Keratinocyte (primary cell): ENCODE measurements around the gene CALR3. TPM values are rescaled to one million over a fixed set of nuclear protein-coding genes. Genes with fewer than 3 reads are reported as not detected.
"Not testable (repeated sequence)": the region's sequence is repeated elsewhere in the genome, so short reads cannot be mapped to it uniquely, and the experiment has no call there.

Experiments used
- DNase-seq: peaks from one replicate; pipeline ENCODE4 v3.0.0-alpha.2; 2011; ENCODE audit warnings: low read depth, missing footprints, low spot score
- FAIRE-seq: peaks from 2 replicates; lab custom pipeline; 2011; peaks lifted over from hg19 to GRCh38; lab: Jason Lieb, UNC
- H2AFZ ChIP-seq: 2 replicates; pipeline ENCODE4 v1.6.0; 2012; ENCODE audit warnings: low read length, control low read depth, inconsistent platforms; ENCODE audit not compliant: control insufficient read depth
- H3K27ac ChIP-seq: 2 replicates; pipeline ENCODE4 v1.5.1; 2011; ENCODE audit warnings: low read length; ENCODE audit not compliant: control insufficient read depth, insufficient read depth
- H3K27me3 ChIP-seq: 3 replicates; pipeline ENCODE4 v1.6.0; 2011; ENCODE audit warnings: low read length; ENCODE audit not compliant: control insufficient read depth, insufficient read depth; ENCODE audit errors: extremely low read depth
- H3K36me3 ChIP-seq, 2 experiments: 2 replicates in 1 of 2; 3 replicates in 1 of 2; pipeline ENCODE4 v1.5.1; 2011; ENCODE audit warnings: low read length in 2 of 2, mild to moderate bottlenecking in 1 of 2; ENCODE audit not compliant: control insufficient read depth in 2 of 2, insufficient read depth in 2 of 2; ENCODE audit errors: extremely low read depth in 1 of 2
- H3K4me1 ChIP-seq: 3 replicates; pipeline ENCODE4 v1.5.1; 2011; ENCODE audit warnings: low read length; ENCODE audit not compliant: control insufficient read depth, insufficient read depth; ENCODE audit errors: extremely low read depth
- H3K4me2 ChIP-seq: 3 replicates; pipeline ENCODE4 v1.6.0; 2011; ENCODE audit warnings: low read depth, low read length; ENCODE audit not compliant: control insufficient read depth, insufficient read depth; ENCODE audit errors: extremely low read depth
- H3K4me3 ChIP-seq, 3 experiments: fragments of 200-600 bp in 1 of 3; sonication (generic) in 1 of 3; 2 replicates in 2 of 3; 3 replicates in 1 of 3; pipeline ENCODE4 v1.5.1; 2011 to 2016; ENCODE audit warnings: low read length in 3 of 3, mild to moderate bottlenecking in 3 of 3, control low read depth in 2 of 3, inconsistent platforms in 1 of 3, low read depth in 1 of 3, mixed read lengths in 1 of 3, mixed run types in 1 of 3, moderate library complexity in 1 of 3; ENCODE audit not compliant: control insufficient read depth in 2 of 3, insufficient read depth in 2 of 3; ENCODE audit errors: extremely low read depth in 1 of 3
- H3K79me2 ChIP-seq: 2 replicates; pipeline ENCODE4 v1.6.0; 2012; ENCODE audit warnings: low read length; ENCODE audit not compliant: control insufficient read depth, insufficient read depth
- H3K9ac ChIP-seq: 3 replicates; pipeline ENCODE4 v1.6.0; 2011; ENCODE audit warnings: low read length; ENCODE audit not compliant: control insufficient read depth, insufficient read depth; ENCODE audit errors: extremely low read depth
- H3K9me1 ChIP-seq: 3 replicates; pipeline ENCODE4 v1.6.0; 2011; ENCODE audit warnings: low read length; ENCODE audit not compliant: control insufficient read depth, insufficient read depth; ENCODE audit errors: extremely low read depth
- H3K9me3 ChIP-seq: 2 replicates; pipeline ENCODE4 v1.5.1; 2012; ENCODE audit warnings: low read depth, low read length; ENCODE audit not compliant: control insufficient read depth
- H4K20me1 ChIP-seq: 3 replicates; pipeline ENCODE4 v1.6.0; 2011; ENCODE audit warnings: low read length; ENCODE audit not compliant: control insufficient read depth, insufficient read depth; ENCODE audit errors: extremely low read depth
- EZH2 ChIP-seq: IDR thresholded peaks from one replicate; pipeline ENCODE4 v1.6.1; 2012; ENCODE audit warnings: inconsistent platforms, mild to moderate bottlenecking, low read length, moderate library complexity
- dilution Hi-C: fragments of 300-500 bp; cut with MboI; formaldehyde crosslinking; loops from one replicate; pipeline ENCODE4 v1.7.0; 2020; ENCODE audit warnings: low sequenced_read_pairs; ENCODE audit not compliant: extremely low pct_ligation_motif_present
- polyA plus RNA-seq, 5 experiments: library from polyadenylated mRNA; depleted of rRNA in 3 of 5; stranded (reverse) in 3 of 5; stranded (forward) in 1 of 5; unstranded in 1 of 5; fragments of >200 nt; gene quantifications; 1 replicate in 1 of 5; 2 replicates in 3 of 5; 3 replicates in 1 of 5; pipeline versions ENCODE4 v1.2.1 to v1.2.3, GENCODE V29; 2011 to 2012; ENCODE audit warnings: missing spikeins in 2 of 5, low read depth in 1 of 5, low replicate concordance in 1 of 5
- TF ChIP-seq, protein P1 (sequence below), 3 experiments: IDR thresholded peaks in 1 of 3; conservative IDR thresholded peaks in 1 of 3; optimal IDR thresholded peaks in 1 of 3; 2 replicates in 2 of 3; 3 replicates in 1 of 3; pipeline versions ENCODE3 to v1.5.1; 2011; ENCODE audit warnings: low read length in 3 of 3, mild to moderate bottlenecking in 3 of 3, moderate library complexity in 2 of 3, control low read depth in 1 of 3, inconsistent platforms in 1 of 3; ENCODE audit not compliant: insufficient read depth in 2 of 3; ENCODE audit errors: extremely low read depth in 1 of 3

The CALR3 gene
- polyA plus RNA-seq, 1 donor (not counting 4 experiments of a cell fraction or from before 2014, with no cell fraction given): not detected

DNA sequence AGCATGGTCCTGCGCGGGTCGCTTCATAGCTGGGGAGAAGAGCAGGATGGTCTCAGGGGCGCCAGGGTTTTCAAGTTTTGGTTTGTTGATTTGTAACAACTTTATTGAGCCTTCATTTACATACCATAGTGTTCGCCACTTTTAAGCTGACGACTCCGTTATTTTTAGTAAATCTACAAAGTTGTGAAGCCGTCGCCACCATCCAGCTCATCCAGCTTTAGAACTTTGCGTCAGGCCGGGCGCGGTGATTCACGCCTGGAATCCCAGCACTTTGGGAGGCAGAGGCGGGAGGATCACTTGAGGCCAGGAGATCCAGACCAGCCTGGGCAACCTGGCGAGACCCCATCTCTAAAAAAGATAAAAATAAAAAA, 631 bp upstream of the CALR3 start:
- H3K4me1 ChIP-seq: peaks cover 5% of the 10 kb centered on the region
- FAIRE-seq: no peak

DNA sequence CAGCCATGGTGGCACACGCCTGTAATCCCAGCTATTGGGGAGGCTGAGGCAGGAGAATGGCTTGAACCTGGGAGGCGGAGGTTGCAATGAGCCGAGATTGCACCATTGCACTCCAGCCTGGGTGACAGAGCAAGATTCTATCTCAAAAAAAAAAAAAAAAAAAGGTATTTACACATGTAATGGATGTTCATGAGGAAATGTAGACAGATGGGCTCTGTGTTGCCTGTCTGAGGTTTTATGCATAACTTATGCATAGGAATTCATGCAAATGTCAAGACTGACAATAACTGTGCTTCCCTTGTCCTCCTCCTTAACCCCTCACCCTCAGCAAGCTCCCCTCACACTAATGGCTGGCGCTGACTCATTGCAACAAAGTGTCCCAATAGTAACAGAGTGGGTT, 9.5 kb downstream of the CALR3 start:
- DNase-seq, H3K27me3 ChIP-seq, H3K36me3 ChIP-seq, H3K4me3 ChIP-seq, H3K4me2 ChIP-seq, dilution Hi-C loops, H3K27ac ChIP-seq, H3K9me1 ChIP-seq, H3K4me1 ChIP-seq, H4K20me1 ChIP-seq, H3K79me2 ChIP-seq, H3K9me3 ChIP-seq, H2AFZ ChIP-seq, FAIRE-seq, H3K9ac ChIP-seq: not testable (repeated sequence)

More for the DNA sequence above, 631 bp upstream of the CALR3 start:
- Histone ChIP-seq H3K27ac (peak overlapping the region; percentile 66), H3K79me2 (peaks cover 13% of the 10 kb centered on the region), H3K9ac (peak overlapping the region; percentile 67), H3K27me3 (no peaks in the 10 kb centered on the region), H3K4me3 (peak overlapping the region; percentile 68 to 92 (median 84)), H2AFZ (peak overlapping the region; percentile 97), H4K20me1 (no peaks in the 10 kb centered on the region), H3K36me3 (peaks cover 0 to 4% of the 10 kb centered on the region in 2 experiments), H3K4me2 (peak overlapping the region; percentile 87), H3K9me1 (no peaks in the 10 kb centered on the region), H3K9me3 (no peaks in the 10 kb centered on the region)
- no peak for DNase-seq
- TF ChIP-seq EZH2: no peak
- TF ChIP-seq, protein P1, sequence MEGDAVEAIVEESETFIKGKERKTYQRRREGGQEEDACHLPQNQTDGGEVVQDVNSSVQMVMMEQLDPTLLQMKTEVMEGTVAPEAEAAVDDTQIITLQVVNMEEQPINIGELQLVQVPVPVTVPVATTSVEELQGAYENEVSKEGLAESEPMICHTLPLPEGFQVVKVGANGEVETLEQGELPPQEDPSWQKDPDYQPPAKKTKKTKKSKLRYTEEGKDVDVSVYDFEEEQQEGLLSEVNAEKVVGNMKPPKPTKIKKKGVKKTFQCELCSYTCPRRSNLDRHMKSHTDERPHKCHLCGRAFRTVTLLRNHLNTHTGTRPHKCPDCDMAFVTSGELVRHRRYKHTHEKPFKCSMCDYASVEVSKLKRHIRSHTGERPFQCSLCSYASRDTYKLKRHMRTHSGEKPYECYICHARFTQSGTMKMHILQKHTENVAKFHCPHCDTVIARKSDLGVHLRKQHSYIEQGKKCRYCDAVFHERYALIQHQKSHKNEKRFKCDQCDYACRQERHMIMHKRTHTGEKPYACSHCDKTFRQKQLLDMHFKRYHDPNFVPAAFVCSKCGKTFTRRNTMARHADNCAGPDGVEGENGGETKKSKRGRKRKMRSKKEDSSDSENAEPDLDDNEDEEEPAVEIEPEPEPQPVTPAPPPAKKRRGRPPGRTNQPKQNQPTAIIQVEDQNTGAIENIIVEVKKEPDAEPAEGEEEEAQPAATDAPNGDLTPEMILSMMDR (optimal IDR thresholded peaks at IDR 0.05 in 1 of 3, IDR thresholded peaks at IDR 0.05 in 1 of 3, conservative IDR thresholded peaks at IDR 0.05 in 1 of 3; ENCODE audit: extremely low read depth in 1 of 3, insufficient read depth in 2 of 3, low read length in 3 of 3): no peak
- dilution Hi-C loops: no loop called here

DNA sequence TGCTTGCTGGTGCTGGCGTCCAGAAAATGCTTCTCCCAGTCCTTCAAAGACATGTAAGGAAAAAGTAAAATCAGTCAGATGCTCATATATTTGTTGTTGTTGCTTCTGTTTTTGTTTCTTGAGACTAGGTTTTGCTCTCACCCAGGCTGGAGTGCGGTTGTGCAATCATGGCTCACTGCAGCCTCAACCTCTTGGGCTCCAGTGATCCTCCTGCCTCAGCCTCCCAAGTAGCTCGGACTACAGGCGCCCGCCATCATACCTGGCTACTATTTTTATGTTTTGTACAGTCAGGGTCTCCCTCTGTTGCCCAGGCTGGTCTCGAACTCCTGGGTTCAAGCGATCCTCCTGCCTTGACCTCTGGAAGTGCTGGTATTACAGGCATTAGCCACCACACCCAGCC, 13.2 kb downstream of the CALR3 start:
- no peak for FAIRE-seq
- H2AFZ ChIP-seq: no peak overlapping the region
- H3K9me3 ChIP-seq: no peaks in the 10 kb centered on the region
- no peak overlapping the region for H3K9ac ChIP-seq
- TF ChIP-seq, protein P1 (optimal IDR thresholded peaks at IDR 0.05 in 1 of 3, IDR thresholded peaks at IDR 0.05 in 1 of 3, conservative IDR thresholded peaks at IDR 0.05 in 1 of 3; ENCODE audit: extremely low read depth in 1 of 3, insufficient read depth in 2 of 3, low read length in 3 of 3): no peak
- no peak for TF ChIP-seq EZH2
- no peak overlapping the region for H3K27ac ChIP-seq
- H3K27me3 ChIP-seq: no peaks in the 10 kb centered on the region
- no peaks in the 10 kb centered on the region for H3K36me3 ChIP-seq
- H3K9me1 ChIP-seq: no peaks in the 10 kb centered on the region
- no peak overlapping the region for H3K4me3 ChIP-seq
- H3K4me1 ChIP-seq: no peaks in the 10 kb centered on the region
- DNase-seq: no peak
- no peaks in the 10 kb centered on the region for H3K79me2 ChIP-seq
- no peak overlapping the region for H3K4me2 ChIP-seq
- dilution Hi-C loops: no loop called here
- H4K20me1 ChIP-seq: no peaks in the 10 kb centered on the region
